GM10248 (cell line): ENCODE measurements around the gene VSTM2L.

ENCODE experiments used
- CTCF ChIA-PET: fragments of 300-600 bp; sonication (Branson Sonifier 250); formaldehyde crosslinking; extraction: SDS; loops from one replicate; lab custom pipeline; 2021; ENCODE audit warnings: antibody characterized with exemption; lab: Yijun Ruan, JAX
- POLR2A ChIA-PET: fragments of 350-650 bp; sonication (Branson Sonifier 250); formaldehyde crosslinking; extraction: SDS; loops from one replicate; lab custom pipeline; 2020; ENCODE audit warnings: antibody characterized with exemption; lab: Yijun Ruan, JAX
- DNase-seq: peaks from one replicate; pipeline ENCODE4 v3.0.0; 2012; ENCODE audit errors: extremely low spot score
- TF ChIP-seq, protein P1 (sequence below): IDR thresholded peaks from 2 replicates; pipeline ENCODE4 v1.5.1; 2012; ENCODE audit warnings: mild to moderate bottlenecking, low read depth; ENCODE audit errors: extremely low read depth, missing control alignments, control extremely low read depth

The VSTM2L gene

DNA sequence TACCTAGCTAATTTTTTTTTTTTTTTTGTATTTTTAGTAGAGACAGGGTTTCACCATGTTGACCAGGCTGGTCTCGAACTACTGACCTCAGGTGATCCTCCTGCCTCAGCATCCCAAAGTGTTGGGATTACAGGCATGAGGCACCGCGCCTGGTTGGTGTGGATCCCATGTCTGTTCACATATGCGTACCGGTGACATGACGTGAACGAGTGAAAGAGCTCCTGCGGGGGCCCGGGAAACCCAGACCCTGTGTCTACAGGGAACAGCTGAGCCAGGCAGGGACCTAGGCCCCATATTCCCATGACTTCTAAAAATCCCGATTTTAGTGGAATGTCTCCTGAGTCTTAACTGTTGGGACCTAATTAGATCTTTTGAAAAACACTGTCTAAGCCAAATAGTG lies 33.1 kb downstream of the VSTM2L start:
- CTCF ChIA-PET: no interaction called here
- DNase-seq: no peak
- TF ChIP-seq, protein P1, sequence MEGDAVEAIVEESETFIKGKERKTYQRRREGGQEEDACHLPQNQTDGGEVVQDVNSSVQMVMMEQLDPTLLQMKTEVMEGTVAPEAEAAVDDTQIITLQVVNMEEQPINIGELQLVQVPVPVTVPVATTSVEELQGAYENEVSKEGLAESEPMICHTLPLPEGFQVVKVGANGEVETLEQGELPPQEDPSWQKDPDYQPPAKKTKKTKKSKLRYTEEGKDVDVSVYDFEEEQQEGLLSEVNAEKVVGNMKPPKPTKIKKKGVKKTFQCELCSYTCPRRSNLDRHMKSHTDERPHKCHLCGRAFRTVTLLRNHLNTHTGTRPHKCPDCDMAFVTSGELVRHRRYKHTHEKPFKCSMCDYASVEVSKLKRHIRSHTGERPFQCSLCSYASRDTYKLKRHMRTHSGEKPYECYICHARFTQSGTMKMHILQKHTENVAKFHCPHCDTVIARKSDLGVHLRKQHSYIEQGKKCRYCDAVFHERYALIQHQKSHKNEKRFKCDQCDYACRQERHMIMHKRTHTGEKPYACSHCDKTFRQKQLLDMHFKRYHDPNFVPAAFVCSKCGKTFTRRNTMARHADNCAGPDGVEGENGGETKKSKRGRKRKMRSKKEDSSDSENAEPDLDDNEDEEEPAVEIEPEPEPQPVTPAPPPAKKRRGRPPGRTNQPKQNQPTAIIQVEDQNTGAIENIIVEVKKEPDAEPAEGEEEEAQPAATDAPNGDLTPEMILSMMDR: no peak
- POLR2A ChIA-PET: no interaction called here

DNA sequence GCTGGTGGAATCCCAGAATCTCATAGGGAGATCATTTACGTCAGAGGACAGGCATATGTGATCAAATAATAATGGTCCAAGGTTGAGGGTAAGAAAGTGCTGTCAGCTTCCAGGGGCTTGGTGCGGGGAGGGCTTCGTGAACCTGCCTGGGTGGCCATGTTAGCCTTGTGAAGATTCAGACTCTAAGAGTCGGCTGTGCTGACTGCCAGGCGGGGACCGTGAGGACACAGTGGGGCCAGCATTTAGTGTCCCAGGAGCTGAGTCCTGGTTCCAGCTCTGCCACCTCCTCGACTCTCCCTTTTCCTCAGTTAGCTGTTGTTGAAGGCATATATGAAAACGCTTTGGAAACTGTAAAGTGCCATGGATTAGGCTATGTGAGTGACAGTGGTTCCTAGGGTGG lies 33.5 kb downstream of the VSTM2L start:
- POLR2A ChIA-PET: no interaction called here
- CTCF ChIA-PET: no interaction called here
- no peak for DNase-seq
- TF ChIP-seq, protein P1: no peak

GRCh38 chr20:37937686-37938085 lies 34.8 kb downstream of the VSTM2L start:
- CTCF ChIA-PET: no interaction called here
- DNase-seq: no peak
- TF ChIP-seq, protein P1: no peak
- POLR2A ChIA-PET: no interaction called here

GRCh38 chr20:37938181-37938750 lies 35.3 kb downstream of the VSTM2L start:
- DNase-seq: no peak
- CTCF ChIA-PET: interaction anchor here (1.7 kb wide), 1 partner anchor 283 kb away, joined by 5 read pairs; no protein-coding TSS in a partner anchor
- POLR2A ChIA-PET: no interaction called here
- TF ChIP-seq, protein P1: no peak

DNA sequence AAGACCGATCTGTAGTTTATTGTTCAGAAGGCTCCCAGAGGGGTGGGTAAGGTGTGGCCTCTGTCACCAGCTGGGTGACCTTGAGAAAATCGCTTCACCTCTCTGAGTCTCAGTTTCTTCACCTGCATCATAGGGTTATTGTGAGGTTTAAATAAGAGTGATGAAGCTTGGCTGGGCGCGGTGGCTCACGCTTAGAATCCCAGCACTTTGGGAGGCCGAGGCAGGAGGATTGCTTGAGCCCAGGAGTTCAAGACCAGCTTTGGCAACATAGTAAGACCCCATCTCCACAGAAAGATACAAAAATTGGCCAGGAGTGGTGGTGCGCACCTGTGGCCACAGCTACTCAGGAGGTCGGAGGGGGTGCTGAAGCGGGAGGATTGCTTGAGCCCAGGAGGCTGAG lies 36.0 kb downstream of the VSTM2L start:
- DNase-seq: no peak
- ChIA-PET CTCF (interaction anchor here (1.7 kb wide), 1 partner anchor 282 kb away, joined by 5 read pairs; no protein-coding TSS in a partner anchor), POLR2A (no interaction called here)
- TF ChIP-seq, protein P1: no peak

DNA sequence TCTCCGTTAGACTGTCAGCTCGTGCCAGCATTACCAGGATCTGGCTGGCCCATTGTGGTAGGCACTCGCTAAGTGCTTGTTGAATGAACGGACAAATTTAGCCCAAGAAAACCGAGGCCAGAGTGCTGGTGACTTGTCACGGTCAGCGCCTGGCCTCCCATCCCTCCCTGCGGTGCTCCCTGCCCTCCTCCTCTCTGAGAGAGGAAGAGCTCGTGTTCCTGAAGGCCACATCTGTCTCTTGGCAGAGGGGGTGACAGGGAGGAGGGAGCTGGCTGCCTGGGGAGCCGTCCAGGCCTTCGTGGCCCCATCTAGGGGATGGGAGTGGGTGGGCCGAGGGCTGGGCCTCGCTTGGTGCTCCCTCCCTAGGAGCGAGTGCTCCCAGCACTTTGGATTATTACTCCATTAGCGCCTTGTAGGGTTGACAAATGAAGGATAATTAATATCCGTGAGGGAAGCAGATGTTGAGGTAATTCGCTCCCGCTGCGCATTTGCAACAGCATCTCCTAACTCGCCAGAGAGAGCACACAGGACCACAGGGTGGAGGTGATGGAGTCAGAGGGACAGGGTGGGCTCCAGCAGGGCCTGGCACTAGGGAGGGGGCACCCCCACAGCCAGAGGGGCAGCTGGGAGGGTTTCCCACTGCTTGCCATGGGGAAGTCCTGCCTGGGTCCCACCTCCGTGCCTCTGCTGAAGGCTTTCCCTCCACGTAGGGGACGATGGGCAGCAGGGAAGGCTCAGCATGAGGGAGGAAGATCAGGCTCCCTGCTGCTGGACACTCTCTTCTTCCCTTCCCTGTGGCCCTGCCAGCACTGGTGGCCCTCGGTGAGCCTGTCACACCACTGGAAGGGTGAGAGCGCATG lies 37.0 kb downstream of the VSTM2L start:
- TF ChIP-seq, protein P1: no peak
- CTCF ChIA-PET: interaction anchor here (1.7 kb wide), 1 partner anchor 281 kb away, joined by 5 read pairs; no protein-coding TSS in a partner anchor
- DNase-seq: no peak
- POLR2A ChIA-PET: no interaction called here
